HepG2 (cell line): Measurements from ENCODE around the gene INPP5E. TPM values are rescaled to one million over a fixed set of nuclear protein-coding genes. Genes with fewer than 3 reads are reported as not detected.

Experiments used
- BHLHE40 ChIP-seq: IDR thresholded peaks from 2 replicates; pipeline ENCODE4 v1.6.1; 2011; ENCODE audit warnings: low read length, improper control_type of control experiment
- CBX2 ChIP-seq, 2 experiments: fragments of 200-600 bp in 1 of 2; sonication (generic); formaldehyde crosslinking in 1 of 2; IDR thresholded peaks; 2 replicates each; pipeline versions ENCODE4 v1.7.0 to v1.8.1; 2018 to 2022; ENCODE audit warnings: low read depth in 2 of 2, low read length in 1 of 2, mild to moderate bottlenecking in 1 of 2, missing genetic modification reagents in 1 of 2
- ERF ChIP-seq: IDR thresholded peaks from 2 replicates; pipeline ENCODE4 v1.6.1; 2018; ENCODE audit warnings: missing biosample characterization, missing genetic modification reagents
- HDAC2 ChIP-seq: sonication (generic); formaldehyde crosslinking; IDR thresholded peaks from 2 replicates; pipeline ENCODE4 v1.4.0; 2020; ENCODE audit warnings: missing genetic modification reagents
- MAF1 ChIP-seq: sonication (generic); formaldehyde crosslinking; IDR thresholded peaks from 2 replicates; pipeline ENCODE4 v1.5.0; 2020; ENCODE audit warnings: missing genetic modification reagents, borderline replicate concordance
- MEIS2 ChIP-seq: sonication (generic); formaldehyde crosslinking; IDR thresholded peaks from 2 replicates; pipeline ENCODE4 v1.9.0; 2021; ENCODE audit warnings: mild to moderate bottlenecking, missing genetic modification reagents
- PHB2 ChIP-seq: fragments of 450-650 bp; IDR thresholded peaks from 2 replicates; pipeline ENCODE4 v1.6.1; 2018; ENCODE audit not compliant: partially characterized antibody
- PHF20 ChIP-seq: sonication (generic); formaldehyde crosslinking; IDR thresholded peaks from 2 replicates; pipeline ENCODE4 v1.5.0; 2020; ENCODE audit warnings: mild to moderate bottlenecking, missing genetic modification reagents
- SMAD9 ChIP-seq: sonication (generic); formaldehyde crosslinking; IDR thresholded peaks from 2 replicates; pipeline ENCODE4 v1.5.1; 2020; ENCODE audit warnings: mild to moderate bottlenecking, missing genetic modification reagents
- TCF7L2 ChIP-seq: IDR thresholded peaks from 2 replicates; pipeline ENCODE4 v1.6.1; 2011; ENCODE audit warnings: mild to moderate bottlenecking, low read depth, low read length, moderate library complexity
- ZEB1 ChIP-seq: IDR thresholded peaks from 2 replicates; pipeline ENCODE4 v1.6.1; 2012; ENCODE audit warnings: mild to moderate bottlenecking, low read depth, inconsistent platforms; ENCODE audit not compliant: insufficient replicate concordance
- ZNF143 ChIP-seq: sonication (generic); formaldehyde crosslinking; IDR thresholded peaks from 2 replicates; pipeline ENCODE4 v1.4.0; 2020; ENCODE audit warnings: missing genetic modification reagents
- ZNF460 ChIP-seq: sonication (generic); formaldehyde crosslinking; IDR thresholded peaks from 2 replicates; pipeline ENCODE4 v1.5.1; 2020; ENCODE audit warnings: missing genetic modification reagents, mild to moderate bottlenecking, borderline replicate concordance
- ZNF549 ChIP-seq: sonication (generic); formaldehyde crosslinking; IDR thresholded peaks from 2 replicates; pipeline ENCODE4 v1.5.0; 2020; ENCODE audit warnings: missing genetic modification reagents
- ZNF703 ChIP-seq: sonication (generic); formaldehyde crosslinking; IDR thresholded peaks from 2 replicates; pipeline ENCODE4 v1.5.1; 2020; ENCODE audit warnings: missing genetic modification reagents, mild to moderate bottlenecking, moderate library complexity, borderline replicate concordance
- ZNF781 ChIP-seq: sonication (generic); formaldehyde crosslinking; IDR thresholded peaks from 2 replicates; pipeline ENCODE4 v1.5.1; 2020; ENCODE audit warnings: borderline replicate concordance, mild to moderate bottlenecking, missing genetic modification reagents; ENCODE audit errors: not compliant biosample characterization
- ZNF891 ChIP-seq: sonication (generic); formaldehyde crosslinking; IDR thresholded peaks from 2 replicates; pipeline ENCODE4 v1.5.0; 2020; ENCODE audit warnings: mild to moderate bottlenecking, missing genetic modification reagents
- polyA plus RNA-seq, 8 experiments: library from polyadenylated mRNA; depleted of rRNA in 3 of 8; stranded (reverse) in 7 of 8; unstranded in 1 of 8; fragments of >200 nt; fragmentation: Illumina TruSeq in 4 of 8; extraction: Trizol in 4 of 8; gene quantifications; 2 replicates each; pipeline versions ENCODE4 v1.2.1 to v1.2.3, GENCODE V29; 2011 to 2016; ENCODE audit warnings: low read depth in 4 of 8, missing spikeins in 1 of 8, mixed read lengths in 1 of 8; ENCODE audit not compliant: insufficient read depth in 1 of 8
- total RNA-seq, 5 experiments: library from RNA; depleted of rRNA; stranded (reverse); fragments of >200 nt; fragmentation: Illumina TruSeq; extraction: Trizol; gene quantifications; 2 replicates each; pipeline ENCODE4 v1.2.3, GENCODE V29; 2016; ENCODE audit warnings: low read depth in 1 of 5
- TF ChIP-seq, protein P1 (sequence below): sonication (generic); formaldehyde crosslinking; IDR thresholded peaks from 2 replicates; pipeline ENCODE4 v1.9.0; 2021; ENCODE audit warnings: missing genetic modification reagents, mild to moderate bottlenecking, borderline replicate concordance
- TF ChIP-seq, protein P2 (sequence below): sonication (generic); formaldehyde crosslinking; IDR thresholded peaks from 2 replicates; pipeline ENCODE4 v1.9.0; 2021; ENCODE audit warnings: missing genetic modification reagents, borderline replicate concordance
- TF ChIP-seq, protein P3 (sequence below): sonication (generic); formaldehyde crosslinking; IDR thresholded peaks from 2 replicates; pipeline ENCODE4 v1.5.0; 2020; ENCODE audit warnings: mild to moderate bottlenecking, missing genetic modification reagents
- TF ChIP-seq, protein P4 (sequence below): sonication (generic); formaldehyde crosslinking; IDR thresholded peaks from 2 replicates; pipeline ENCODE4 v1.8.1; 2023; ENCODE audit warnings: missing genetic modification reagents, inconsistent platforms, borderline replicate concordance
- TF ChIP-seq, protein P5 (sequence below): sonication (generic); formaldehyde crosslinking; IDR thresholded peaks from 2 replicates; pipeline ENCODE4 v1.5.0; 2020; ENCODE audit warnings: mild to moderate bottlenecking, low read depth, missing genetic modification reagents, borderline replicate concordance

INPP5E gene
- total and polyA plus RNA-seq, 2 of the 13 experiments (the other 11 are each of a cell fraction or from before 2014, with no cell fraction given) = 5.5 TPM

DNA sequence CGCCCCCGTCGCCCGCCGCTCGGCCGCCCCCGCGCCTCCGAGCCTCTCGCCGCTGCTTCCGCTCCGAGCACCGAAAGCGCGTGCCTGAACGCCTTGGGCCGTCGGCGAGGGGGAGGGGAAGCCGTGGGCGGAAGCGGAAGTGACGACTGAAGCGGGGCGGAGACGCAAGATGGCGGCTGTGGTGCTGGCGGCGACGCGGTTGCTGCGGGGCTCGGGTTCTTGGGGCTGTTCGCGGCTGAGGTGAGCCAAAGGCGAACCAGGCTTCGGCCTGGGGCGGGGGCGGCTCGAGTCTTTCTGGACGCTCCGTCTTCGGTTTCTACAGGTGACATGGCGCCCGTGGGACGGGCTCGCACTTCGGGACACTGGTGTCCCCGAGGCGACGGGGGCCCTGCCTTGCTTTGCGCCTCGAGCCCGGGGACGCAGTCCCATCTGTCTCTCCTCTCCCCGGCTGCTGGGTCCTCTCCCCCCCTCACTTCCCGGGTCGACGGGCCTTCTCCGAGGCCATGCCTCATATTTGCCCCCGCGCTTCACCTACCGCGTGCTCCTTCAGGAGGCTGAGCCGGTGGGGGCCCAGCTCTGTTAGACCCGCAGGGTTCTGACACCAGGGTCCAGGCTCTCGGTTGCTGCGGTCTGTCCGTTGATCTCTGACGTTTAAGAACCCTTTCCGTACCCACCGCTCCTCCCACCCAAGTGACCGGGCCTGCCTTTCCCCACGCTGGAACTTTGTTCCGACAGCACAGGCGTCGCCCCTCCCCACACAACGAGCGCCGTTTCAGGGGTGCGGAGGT is 29.0 kb downstream of the INPP5E start, which contains the start of the genes ENTR1 and PMPCA (continued):
- TF ChIP-seq, protein P1, sequence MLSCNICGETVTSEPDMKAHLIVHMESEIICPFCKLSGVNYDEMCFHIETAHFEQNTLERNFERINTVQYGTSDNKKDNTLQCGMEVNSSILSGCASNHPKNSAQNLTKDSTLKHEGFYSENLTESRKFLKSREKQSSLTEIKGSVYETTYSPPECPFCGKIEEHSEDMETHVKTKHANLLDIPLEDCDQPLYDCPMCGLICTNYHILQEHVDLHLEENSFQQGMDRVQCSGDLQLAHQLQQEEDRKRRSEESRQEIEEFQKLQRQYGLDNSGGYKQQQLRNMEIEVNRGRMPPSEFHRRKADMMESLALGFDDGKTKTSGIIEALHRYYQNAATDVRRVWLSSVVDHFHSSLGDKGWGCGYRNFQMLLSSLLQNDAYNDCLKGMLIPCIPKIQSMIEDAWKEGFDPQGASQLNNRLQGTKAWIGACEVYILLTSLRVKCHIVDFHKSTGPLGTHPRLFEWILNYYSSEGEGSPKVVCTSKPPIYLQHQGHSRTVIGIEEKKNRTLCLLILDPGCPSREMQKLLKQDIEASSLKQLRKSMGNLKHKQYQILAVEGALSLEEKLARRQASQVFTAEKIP (CRISPR knock-in tag) = no peak
- no peak for TF ChIP-seq MAF1
- TF ChIP-seq, protein P2, sequence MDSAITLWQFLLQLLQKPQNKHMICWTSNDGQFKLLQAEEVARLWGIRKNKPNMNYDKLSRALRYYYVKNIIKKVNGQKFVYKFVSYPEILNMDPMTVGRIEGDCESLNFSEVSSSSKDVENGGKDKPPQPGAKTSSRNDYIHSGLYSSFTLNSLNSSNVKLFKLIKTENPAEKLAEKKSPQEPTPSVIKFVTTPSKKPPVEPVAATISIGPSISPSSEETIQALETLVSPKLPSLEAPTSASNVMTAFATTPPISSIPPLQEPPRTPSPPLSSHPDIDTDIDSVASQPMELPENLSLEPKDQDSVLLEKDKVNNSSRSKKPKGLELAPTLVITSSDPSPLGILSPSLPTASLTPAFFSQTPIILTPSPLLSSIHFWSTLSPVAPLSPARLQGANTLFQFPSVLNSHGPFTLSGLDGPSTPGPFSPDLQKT = no peak
- TF ChIP-seq BHLHE40 = 0 out of 2 replicates have a peak, but pooled peaks have one; percentile 56
- no peak for TF ChIP-seq TCF7L2
- peak; percentile 89 for TF ChIP-seq PHF20 (CRISPR knock-in tag)
- TF ChIP-seq ZNF549 = no peak
- no peak for TF ChIP-seq ZEB1
- no peak for TF ChIP-seq CBX2 (IDR thresholded peaks at IDR 0.05; ENCODE audit: low read depth, low read length)
- peak; percentile 63; the same call in 1 of the 2 replicates for TF ChIP-seq CBX2 (CRISPR knock-in tag; IDR thresholded peaks at IDR 0.05; ENCODE audit: low read depth)
- TF ChIP-seq, protein P3, sequence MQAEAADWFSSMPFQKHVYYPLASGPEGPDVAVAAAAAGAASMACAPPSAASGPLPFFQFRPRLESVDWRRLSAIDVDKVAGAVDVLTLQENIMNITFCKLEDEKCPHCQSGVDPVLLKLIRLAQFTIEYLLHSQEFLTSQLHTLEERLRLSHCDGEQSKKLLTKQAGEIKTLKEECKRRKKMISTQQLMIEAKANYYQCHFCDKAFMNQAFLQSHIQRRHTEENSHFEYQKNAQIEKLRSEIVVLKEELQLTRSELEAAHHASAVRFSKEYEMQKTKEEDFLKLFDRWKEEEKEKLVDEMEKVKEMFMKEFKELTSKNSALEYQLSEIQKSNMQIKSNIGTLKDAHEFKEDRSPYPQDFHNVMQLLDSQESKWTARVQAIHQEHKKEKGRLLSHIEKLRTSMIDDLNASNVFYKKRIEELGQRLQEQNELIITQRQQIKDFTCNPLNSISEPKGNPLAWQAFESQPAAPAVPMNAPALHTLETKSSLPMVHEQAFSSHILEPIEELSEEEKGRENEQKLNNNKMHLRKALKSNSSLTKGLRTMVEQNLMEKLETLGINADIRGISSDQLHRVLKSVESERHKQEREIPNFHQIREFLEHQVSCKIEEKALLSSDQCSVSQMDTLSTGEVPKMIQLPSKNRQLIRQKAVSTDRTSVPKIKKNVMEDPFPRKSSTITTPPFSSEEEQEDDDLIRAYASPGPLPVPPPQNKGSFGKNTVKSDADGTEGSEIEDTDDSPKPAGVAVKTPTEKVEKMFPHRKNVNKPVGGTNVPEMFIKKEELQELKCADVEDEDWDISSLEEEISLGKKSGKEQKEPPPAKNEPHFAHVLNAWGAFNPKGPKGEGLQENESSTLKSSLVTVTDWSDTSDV (CRISPR knock-in tag) = no peak
- TF ChIP-seq ZNF460 = no peak
- peak; percentile 70 for TF ChIP-seq ZNF143
- peak; percentile 81; the same call in 1 of the 2 replicates for TF ChIP-seq ERF (CRISPR knock-in tag)
- TF ChIP-seq, protein P4, sequence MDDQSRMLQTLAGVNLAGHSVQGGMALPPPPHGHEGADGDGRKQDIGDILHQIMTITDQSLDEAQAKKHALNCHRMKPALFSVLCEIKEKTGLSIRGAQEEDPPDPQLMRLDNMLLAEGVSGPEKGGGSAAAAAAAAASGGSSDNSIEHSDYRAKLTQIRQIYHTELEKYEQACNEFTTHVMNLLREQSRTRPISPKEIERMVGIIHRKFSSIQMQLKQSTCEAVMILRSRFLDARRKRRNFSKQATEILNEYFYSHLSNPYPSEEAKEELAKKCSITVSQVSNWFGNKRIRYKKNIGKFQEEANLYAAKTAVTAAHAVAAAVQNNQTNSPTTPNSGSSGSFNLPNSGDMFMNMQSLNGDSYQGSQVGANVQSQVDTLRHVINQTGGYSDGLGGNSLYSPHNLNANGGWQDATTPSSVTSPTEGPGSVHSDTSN (CRISPR knock-in tag) = no peak
- TF ChIP-seq, protein P5, sequence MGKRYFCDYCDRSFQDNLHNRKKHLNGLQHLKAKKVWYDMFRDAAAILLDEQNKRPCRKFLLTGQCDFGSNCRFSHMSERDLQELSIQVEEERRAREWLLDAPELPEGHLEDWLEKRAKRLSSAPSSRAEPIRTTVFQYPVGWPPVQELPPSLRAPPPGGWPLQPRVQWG = no peak
- no peak for TF ChIP-seq ZNF781 (CRISPR knock-in tag)
- TF ChIP-seq MEIS2 (CRISPR knock-in tag) = no peak
- TF ChIP-seq PHB2 = no peak
- peak; percentile 78; the same call in 1 of the 2 replicates for TF ChIP-seq HDAC2 (CRISPR knock-in tag)
- TF ChIP-seq ZNF703 (CRISPR knock-in tag) = no peak
- no peak for TF ChIP-seq SMAD9
- TF ChIP-seq ZNF891 = no peak
